Left lobe of liver (tissue), 2 donors: Measurements from ENCODE around the gene RAP1A. TPM values are rescaled to one million over a fixed set of nuclear protein-coding genes. Genes with fewer than 3 reads are reported as not detected.
A peak's percentile ranks its signal among the peaks of the same experiment; 100 is the strongest.

Experiments used
- ATAC-seq: fragments of 200-7000 bp; cut with Tn5 transposase; one replicate; pipeline ENCODE4 v1.9.1; 2020; ENCODE audit warnings: mild to moderate bottlenecking, moderate library complexity
- DNase-seq: peaks from one replicate; pipeline ENCODE4 v3.0.0-alpha.2; 2020; ENCODE audit warnings: low spot score
- total RNA-seq: library from RNA; stranded (reverse); gene quantifications from one replicate; pipeline ENCODE4 v1.2.1, GENCODE V29; 2021
- donor health status: DM: no; HTN: no; CAD: no; lungs with moderate emphysema.
- donor health status: DM: no; HTN: yes; CAD: no.

The RAP1A gene
- total RNA-seq, 1 donor from 2014 or later = 30.0 TPM

DNA sequence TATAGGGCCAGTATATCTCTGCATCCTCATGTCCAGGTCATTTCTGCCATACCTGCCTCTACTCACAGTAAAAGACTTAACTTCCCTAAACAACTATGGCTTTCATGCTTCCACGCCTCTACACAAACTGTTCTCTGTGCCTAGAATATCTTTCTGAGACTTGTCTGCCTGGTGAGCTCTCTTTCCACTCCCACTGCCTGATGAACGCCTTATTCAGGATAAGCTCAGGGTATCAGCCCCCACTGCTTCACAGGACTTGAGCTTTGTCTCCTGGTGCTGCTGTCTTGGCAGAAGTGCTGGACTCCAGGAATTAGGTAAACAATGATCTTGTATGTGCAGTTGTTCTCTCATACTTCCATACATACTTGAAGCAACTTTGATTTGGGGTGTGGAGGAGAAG is 131.3 kb downstream of the RAP1A start:
- DNase-seq (no peak), ATAC-seq (no peak)

DNA sequence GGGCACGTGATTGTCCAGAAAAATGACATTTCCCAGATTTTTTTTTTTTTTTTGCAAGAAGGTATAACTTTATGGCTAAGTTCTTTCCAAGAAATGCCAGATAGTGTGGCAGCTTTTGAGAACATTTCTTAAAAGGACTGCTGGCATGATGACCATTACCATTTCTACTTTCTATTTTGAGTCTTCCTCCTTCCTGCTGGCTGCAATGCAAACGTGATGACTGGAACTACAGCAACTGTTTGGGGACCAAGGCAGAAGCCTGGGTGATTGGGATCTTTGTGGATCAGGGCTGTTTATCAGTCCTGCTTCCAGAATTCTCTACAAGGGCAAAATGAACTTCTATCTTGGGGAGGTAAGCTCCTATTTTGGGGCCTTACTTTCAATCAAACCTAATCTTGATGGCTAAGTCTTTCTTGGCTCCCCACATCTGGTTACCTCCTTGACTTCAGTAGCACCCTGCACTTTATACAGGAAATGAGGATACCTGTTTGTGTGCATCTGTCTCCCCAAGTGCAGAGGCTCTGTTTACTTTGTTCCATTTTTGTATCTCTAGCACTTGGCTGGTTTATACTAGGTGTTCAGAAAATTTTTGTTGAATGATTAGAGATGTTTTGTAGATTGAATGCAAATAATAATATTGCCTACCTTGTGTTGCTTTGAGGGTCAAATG is 132.5 kb downstream of the RAP1A start:
- no peak for DNase-seq
- ATAC-seq = no peak

DNA sequence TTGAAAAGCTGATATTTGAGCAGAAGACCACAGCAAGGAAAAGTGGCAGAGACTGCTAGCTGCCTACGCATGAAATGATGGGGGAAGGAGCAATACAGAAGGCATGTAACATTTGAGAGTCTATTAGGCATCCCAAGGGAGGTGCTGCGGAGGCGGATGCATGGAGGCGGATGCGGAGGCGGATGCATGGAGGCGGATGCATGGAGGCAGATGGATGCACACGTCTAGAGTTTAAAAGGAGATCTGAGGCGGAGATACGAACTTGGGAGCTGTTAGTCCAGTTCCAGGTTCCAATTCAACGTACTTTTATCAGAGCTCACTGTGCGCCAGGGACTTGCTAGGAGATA is 135.4 kb downstream of the RAP1A start:
- ATAC-seq = peak; percentile 24
- DNase-seq = no peak

DNA sequence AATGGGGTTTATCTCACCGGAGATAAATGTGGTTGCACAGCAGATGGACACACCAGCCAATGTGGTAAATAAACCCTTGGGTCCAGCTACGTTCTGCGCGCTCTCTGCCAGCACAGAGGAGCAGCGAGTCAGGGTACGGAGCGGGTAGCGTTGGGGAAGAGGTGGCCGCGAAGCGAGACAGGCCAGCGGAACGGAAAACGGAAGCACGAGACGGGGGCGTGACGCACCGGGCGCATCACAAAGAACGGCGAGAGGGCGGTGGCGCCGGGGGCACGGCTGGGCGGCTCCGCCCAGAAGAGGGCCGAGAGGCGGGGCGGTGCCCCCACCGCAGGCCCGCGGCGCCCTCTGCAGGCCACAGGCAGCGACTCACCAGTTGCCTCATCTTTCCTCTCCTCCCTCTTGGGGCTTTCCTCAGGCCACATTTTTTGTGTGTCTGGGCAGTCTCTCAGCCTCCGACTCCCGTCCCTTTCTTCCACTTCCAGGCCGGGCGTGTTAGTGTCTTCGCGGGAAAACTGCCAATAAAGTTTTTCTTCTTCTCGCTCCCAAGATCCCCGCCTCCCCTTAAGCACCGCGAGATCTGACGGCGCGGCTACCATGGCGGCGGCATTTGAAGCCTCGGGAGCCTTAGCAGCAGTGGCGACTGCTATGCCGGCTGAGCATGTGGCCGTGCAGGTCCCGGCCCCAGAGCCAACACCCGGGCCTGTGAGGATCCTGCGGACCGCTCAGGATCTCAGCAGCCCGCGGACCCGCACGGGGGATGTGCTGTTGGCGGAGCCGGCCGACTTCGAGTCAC is 135.9 kb downstream of the RAP1A start, which contains the start of gene DDX20:
TSS of gene DDX20 (plus strand) at position 571 of the 793 bp plus-strand sequence. CDS start at position 595, 24 bp downstream.
- peak; percentile 93 for DNase-seq
- ATAC-seq = peak; percentile 98

DNA sequence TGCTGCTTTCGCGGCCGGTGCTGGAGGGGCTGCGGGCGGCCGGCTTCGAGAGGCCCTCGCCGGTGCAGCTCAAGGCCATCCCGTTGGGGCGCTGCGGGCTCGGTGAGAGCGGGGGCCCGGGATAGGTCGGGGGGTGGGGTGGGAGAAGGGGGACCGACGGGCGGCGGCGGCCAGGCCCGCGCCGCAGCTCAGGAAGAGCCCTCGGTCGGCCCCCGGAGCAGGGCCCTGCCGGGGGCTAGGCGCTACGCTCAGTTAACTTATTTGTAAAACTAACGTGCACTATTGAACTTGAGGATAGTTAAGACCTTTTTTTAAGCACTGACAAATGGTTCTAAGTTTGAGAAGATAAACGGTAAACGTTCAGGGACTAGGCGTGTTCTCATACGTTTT is 136.5 kb downstream of the RAP1A start:
- DNase-seq (no peak), ATAC-seq (peak; percentile 40)

DNA sequence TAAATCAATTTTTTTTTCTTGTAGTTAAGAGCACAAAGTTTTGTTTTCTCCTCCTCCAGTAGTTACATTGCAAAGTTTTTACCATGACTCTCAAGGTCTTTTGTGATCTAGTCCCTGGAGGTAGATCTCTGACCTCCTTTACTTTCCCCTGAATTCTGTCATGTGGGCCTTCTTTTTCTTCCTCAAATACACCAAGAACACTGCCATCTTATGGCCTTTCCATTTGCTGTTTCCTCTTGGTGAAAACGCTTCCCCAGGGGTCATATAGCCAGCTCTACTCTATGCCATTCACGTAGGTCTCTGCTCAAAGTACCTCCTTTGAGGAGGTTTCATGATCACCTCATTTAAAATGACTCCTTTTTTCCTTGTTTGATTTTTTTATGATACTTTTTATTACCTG is 138.8 kb downstream of the RAP1A start:
- no peak for ATAC-seq
- DNase-seq = no peak

DNA sequence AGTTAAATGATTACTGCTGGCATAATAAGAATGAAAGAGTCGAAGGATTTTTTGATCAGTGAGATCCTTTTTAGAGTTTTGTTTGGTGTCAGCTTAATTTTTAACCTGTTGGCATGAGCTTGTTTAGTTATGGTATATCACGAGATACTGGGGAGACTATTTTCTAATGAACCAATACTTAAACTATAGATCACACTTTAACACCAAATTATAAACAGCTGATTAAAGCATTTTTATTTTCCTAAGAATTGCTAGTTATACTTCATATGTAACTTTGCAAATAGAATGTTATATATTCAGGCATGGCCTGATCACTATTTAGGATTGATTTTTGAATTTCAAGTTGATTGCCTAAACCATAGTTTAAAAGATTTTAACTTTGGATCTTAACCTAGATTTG is 142.1 kb downstream of the RAP1A start:
- ATAC-seq = no peak
- DNase-seq = no peak

- no peak for ATAC-seq
- DNase-seq = no peak
These were observed 142.7 kb downstream of the RAP1A start for GRCh38 chr1:111762332-111762731.

Other genes starting within 250 kb of the RAP1A start
- gene OVGP1, start 192.1 kb upstream of the RAP1A start, total RNA-seq = 4.7 TPM
- 15.7 TPM for gene WDR77, start 170.5 kb upstream of the RAP1A start, total RNA-seq
- 130 TPM for gene ATP5PB, start 170.3 kb upstream of the RAP1A start, total RNA-seq
- gene C1orf162, start 145.8 kb upstream of the RAP1A start, total RNA-seq = 6.8 TPM
- 3.0 TPM for gene ADORA3, start 116.2 kb upstream of the RAP1A start, total RNA-seq
- 7.8 TPM for gene TMIGD3, start 116.2 kb upstream of the RAP1A start, total RNA-seq
- 1.1 TPM for gene INKA2, start 119.6 kb downstream of the RAP1A start, total RNA-seq
- 3.2 TPM for gene DDX20, start 136.1 kb downstream of the RAP1A start, total RNA-seq